Activated naive CD4-positive, alpha-beta T cell treated with anti-CD3 and anti-CD28 coated beads for 36 hours (primary cell): ENCODE results near the gene ZNF808. TPM values are rescaled to one million over a fixed set of nuclear protein-coding genes. Genes with fewer than 3 reads are reported as not detected.

ENCODE experiments used
- CTCF ChIA-PET: fragments of 350-600 bp; sonication (Branson Sonifier 250); formaldehyde crosslinking; loops from one replicate; lab custom pipeline; 2021; ENCODE audit warnings: antibody characterized with exemption; lab: Charles Lee
- DNase-seq: peaks from one replicate; pipeline ENCODE4 v3.0.0-alpha.2; 2020
- H3K27ac Mint-ChIP-seq: one replicate; pipeline ENCODE4 v1.8.0; 2021; ENCODE audit warnings: mild to moderate bottlenecking, mixed read lengths
- H3K27me3 Mint-ChIP-seq: one replicate; pipeline ENCODE4 v1.8.0; 2021; ENCODE audit warnings: low read depth, mixed read lengths
- H3K36me3 Mint-ChIP-seq: one replicate; pipeline ENCODE4 v1.8.0; 2021; ENCODE audit warnings: low read depth, mixed read lengths
- H3K4me1 Mint-ChIP-seq: one replicate; pipeline ENCODE4 v1.8.0; 2021; ENCODE audit warnings: low read depth, mixed read lengths
- H3K4me3 Mint-ChIP-seq: one replicate; pipeline ENCODE4 v1.8.0; 2021; ENCODE audit warnings: mild to moderate bottlenecking, moderate library complexity, mixed read lengths
- H3K9me3 Mint-ChIP-seq: one replicate; pipeline ENCODE4 v1.8.0; 2021; ENCODE audit warnings: mixed read lengths
- intact Hi-C: fragments of 100-400 bp; cut with micrococcal nuclease; formaldehyde crosslinking; loops from one replicate; pipeline ENCODE4 v1.15.1; 2023
- total RNA-seq, 2 experiments: library from RNA; stranded (reverse); gene quantifications; one replicate each; pipeline ENCODE4 v1.2.3, GENCODE V29; 2021

Gene ZNF808
- total RNA-seq, 2 experiments from 2014 or later = 19.1 to 20.1 TPM

DNA sequence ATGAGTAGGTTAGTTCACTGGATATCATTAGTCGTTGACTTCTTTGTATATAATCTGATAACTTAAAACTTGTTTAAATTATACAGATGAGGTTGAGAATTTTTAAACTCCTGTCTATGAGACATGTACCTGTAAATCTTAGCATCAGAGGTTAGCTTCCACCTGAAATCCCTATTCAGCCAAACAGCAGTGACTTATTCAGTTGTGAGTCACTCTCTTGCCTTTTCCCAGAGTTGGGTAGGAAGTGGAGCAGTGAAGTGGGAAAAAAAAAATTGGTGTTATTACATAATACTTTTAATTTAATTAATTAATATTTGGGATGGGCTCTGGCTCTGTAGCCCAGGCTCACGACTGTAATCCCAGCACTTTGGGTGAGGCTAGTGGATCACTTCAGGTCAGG is 75.5 kb downstream of the ZNF808 start:
- Mint-ChIP-seq H3K27ac (no peak overlapping the region), H3K4me3 (no peak overlapping the region), H3K4me1 (peaks cover 19% of the 10 kb centered on the region), H3K36me3 (peaks cover 35% of the 10 kb centered on the region), H3K27me3 (no peaks in the 10 kb centered on the region), H3K9me3 (peaks cover 25% of the 10 kb centered on the region)
- intact Hi-C loops = loop anchor here (5.0 to 10.0 kb wide), 3 partner anchors 34 to 132 kb away; partner anchors contain the start of genes ZNF611, ZNF808 and ZNF83
- DNase-seq = no peak
- CTCF ChIA-PET = no interaction called here

DNA sequence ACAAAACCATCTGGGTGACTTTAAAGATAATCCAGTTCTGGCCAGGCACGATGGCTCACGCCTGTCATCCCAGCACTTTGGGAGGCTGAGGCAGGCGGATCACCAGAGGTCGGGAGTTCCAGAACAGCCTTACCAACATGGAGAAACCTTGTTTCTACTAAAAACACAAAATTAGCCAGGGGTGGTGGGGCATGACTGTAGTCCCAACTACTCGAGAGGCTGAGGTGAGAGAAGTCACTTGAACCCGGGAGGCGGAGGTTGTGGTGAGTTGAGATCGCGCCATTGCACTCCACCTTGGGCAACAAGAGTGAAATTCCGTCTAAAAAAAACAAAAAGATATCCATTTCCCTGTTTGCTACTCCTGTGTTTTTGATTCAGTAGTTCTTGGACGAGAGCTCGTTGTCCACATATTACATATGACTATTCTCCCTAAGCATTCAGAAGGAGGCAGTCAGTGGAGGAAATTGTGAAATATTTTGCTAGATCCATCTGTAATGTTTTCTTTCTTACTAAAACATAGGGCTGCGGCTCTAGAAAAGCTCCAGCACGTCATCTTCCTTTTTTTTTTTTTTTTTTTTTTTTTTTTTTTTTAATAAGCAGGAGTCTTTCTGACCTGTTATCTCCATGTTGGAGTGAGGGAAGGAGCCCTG is 76.2 kb downstream of the ZNF808 start:
- H3K4me3 Mint-ChIP-seq = no peak overlapping the region
- CTCF ChIA-PET = no interaction called here

More for the DNA sequence above, 76.2 kb downstream of the ZNF808 start:
- peaks cover 25% of the 10 kb centered on the region for H3K9me3 Mint-ChIP-seq
- intact Hi-C loops = loop anchor here (5.0 to 10.0 kb wide), 3 partner anchors 34 to 131 kb away; partner anchors contain the start of genes ZNF611, ZNF808 and ZNF83
- DNase-seq = no peak
- H3K4me1 Mint-ChIP-seq = peaks cover 19% of the 10 kb centered on the region
- no peaks in the 10 kb centered on the region for H3K27me3 Mint-ChIP-seq
- H3K27ac Mint-ChIP-seq = peak overlapping the region; percentile 46
- peaks cover 38% of the 10 kb centered on the region for H3K36me3 Mint-ChIP-seq

Other genes starting within 250 kb of the ZNF808 start
- gene ZNF480, start 230.5 kb upstream of the ZNF808 start, total RNA-seq = 1 to 10 TPM; 3.7 to 4.2 TPM
- gene ZNF610, start 191.4 kb upstream of the ZNF808 start, total RNA-seq = under 1 TPM; 0.64 TPM
- 1 to 10 TPM; 8.3 to 8.4 TPM for gene ZNF880, start 157.7 kb upstream of the ZNF808 start, total RNA-seq
- gene ZNF528, start 129.8 kb upstream of the ZNF808 start, total RNA-seq = 1 to 10 TPM; 2.9 to 3.7 TPM
- not detected for gene ZNF534, start 98.5 kb upstream of the ZNF808 start, total RNA-seq
- under 1 TPM; 0.32 to 0.36 TPM for gene ZNF578, start 74.1 kb upstream of the ZNF808 start, total RNA-seq
- gene ZNF701, start 42.6 kb downstream of the ZNF808 start, total RNA-seq = 10 to 100 TPM; 13.8 to 15.0 TPM
- gene ZNF83, start 110.7 kb downstream of the ZNF808 start, total RNA-seq = 10 to 100 TPM; 23.3 to 23.9 TPM
- gene ZNF611, start 207.4 kb downstream of the ZNF808 start, total RNA-seq = 10 to 100 TPM; 10.4 to 12.1 TPM